D341Med (cell line): ENCODE measurements around the gene ANKS6.

ENCODE experiments used
- DNase-seq: peaks from one replicate; pipeline ENCODE4 v3.0.0; 2012; ENCODE audit warnings: low spot score

Gene ANKS6

GRCh38 chr9:98791608-98792490 lies 4.5 kb downstream of the ANKS6 start:
- no peak for DNase-seq

- DNase-seq = peak; percentile 76
Observed at GRCh38 chr9:98790842-98791607, 5.3 kb downstream of the ANKS6 start.

DNA sequence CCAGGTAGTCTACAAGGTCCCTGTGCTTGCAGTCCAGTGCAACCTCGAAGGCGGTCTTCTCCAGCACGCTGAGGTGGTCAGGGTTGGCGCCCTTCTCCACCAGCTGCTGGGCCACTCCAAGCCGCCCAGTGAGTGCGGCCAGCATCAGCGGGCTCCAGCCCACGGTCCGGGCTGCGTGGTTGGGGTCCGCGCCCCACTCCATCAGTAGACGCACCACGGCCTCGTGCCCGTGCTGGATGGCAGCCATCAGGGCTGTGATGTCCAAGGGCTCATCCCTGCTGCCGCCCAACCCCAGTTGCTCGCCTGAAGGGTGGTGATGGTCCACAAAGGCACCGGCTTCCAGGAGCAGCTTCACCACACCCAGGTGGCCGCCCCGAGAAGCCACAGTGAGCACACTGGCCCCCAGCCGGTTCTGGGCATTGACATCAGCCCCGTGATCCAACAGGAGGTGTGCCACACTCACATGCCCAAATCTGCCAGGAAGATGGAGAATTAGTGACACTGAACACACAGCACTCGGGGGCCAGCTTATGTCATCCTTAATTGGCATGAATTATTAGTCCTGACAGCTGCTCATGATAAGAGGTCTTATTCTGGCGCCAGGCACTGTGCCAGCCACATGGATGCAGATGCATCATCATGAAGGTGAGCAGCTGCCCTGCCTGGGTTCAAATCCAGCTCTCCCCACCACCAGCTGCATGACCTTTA lies 6.1 kb downstream of the ANKS6 start:
- no peak for DNase-seq

GRCh38 chr9:98789483-98790133 lies 6.7 kb downstream of the ANKS6 start:
- DNase-seq = no peak

GRCh38 chr9:98787766-98788335 lies 8.5 kb downstream of the ANKS6 start:
- no peak for DNase-seq

- no peak for DNase-seq
Observed at GRCh38 chr9:98786750-98787510, 9.4 kb downstream of the ANKS6 start.

DNA sequence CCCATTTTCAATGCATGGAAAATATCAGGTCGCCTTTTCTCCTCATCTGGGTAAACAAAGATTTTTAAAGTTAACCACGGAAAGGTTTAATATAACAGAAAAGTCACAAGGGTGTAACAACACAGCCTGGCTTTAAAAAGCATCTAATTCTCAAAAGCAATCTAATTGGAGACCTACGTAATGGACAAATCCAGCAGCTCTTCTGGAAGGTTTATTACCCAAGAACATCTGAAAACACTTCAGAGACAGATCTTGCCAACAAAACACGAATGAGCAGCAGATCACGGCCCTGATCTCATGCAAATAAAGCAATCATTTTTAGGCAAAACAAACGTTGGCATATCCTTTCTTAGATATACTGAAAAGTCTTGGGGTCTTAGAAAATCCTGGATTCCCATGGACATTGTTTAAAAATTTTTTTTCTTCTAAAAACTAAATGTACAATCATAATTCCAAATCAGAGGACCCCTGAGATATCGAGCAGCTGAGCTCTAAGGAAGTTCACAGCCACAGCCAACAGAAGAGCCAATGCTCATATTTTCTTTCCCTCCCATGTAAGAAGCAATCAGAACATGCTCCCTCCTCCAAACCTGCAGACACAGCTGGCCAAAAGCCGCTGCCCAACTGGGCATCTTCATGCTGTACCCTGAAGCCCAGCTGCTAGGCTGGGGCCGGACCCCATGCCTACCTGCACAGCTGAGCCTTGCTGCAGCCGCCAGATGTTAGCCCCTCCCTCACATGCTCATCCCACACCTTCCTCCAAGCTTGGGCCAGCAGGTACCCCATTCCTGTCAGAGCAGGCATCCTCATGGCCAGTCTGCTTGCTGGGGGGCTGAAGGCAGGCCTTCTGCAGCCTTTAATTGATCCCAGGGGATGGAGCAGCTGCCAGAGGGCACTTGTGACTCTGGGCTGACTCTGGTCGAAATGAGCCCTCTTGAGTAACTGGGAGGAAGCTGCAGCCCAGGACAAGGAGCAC lies 11.2 kb downstream of the ANKS6 start:
- DNase-seq = no peak

DNA sequence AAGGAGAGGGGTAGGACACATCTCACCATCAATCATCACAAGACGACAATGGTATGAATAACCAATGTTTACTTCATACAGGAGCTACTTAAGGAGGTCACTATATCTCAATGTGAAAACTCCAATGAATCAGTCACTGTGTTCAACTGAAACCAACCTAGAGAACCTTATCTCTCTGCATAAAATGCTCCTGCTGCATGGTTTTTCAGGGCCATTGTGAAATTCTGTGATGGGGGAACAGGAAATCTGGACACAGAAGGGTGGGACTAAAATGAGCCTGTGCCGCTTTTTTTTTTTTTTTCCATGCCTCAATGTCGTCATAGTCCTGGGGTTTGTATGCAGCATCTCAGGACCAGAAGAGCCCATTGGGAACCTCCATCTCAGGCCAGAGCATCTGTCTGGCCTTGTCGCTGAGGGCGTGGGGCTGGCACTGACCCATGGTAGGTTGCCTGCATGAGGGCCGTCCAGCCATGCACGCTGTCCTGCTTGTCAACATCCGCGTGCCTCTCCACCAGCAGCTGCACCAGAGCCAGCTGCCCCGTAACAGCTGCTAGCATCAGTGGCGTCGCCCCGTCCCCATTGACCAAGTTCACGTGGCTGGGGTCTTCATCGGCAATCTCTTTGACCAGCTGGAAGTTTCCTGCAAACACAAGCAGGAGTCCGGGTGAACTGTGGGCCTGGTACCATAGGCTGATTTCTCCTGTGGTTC lies 12.7 kb downstream of the ANKS6 start:
- DNase-seq = no peak

DNA sequence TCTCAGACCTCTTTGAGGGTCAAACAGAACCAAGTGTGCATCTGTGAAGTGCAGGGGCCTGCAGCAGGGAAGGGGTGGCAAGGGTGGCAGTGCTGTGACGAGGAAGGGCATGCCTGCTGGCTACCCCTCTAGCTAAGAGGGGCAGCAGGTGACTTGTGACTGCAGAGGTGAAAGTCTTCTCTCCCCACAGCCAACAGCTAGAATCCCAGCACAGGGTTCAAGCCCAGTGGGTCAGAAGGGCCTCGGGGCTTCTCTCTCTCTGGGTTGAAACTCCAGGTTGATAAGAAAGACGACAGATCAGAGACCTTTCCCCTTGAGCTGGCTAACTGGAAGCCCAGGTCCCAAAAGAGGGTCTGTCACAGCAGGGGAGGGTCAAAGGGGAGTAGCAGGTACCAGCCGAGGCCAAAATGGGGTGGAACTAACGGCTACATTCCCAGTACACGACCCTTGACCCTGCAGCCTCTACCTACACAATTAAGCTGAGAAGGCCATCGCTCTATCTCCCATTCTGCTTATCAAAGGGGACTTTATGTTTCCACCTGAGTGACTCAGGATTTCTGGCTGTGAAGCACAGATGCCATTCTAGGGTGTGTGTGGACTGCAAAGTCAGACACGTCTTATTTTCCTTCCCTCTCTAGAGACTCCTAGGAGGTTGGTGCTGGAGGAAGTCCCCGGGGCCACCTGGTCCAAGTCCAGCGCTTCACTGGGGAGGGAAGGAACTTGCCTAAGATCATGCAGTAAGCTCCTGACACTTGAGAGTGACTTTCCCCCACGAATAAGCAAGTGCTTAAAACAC lies 14.6 kb downstream of the ANKS6 start:
- no peak for DNase-seq

- DNase-seq = no peak
Observed at GRCh38 chr9:98780059-98780749, 16.2 kb downstream of the ANKS6 start.

DNA sequence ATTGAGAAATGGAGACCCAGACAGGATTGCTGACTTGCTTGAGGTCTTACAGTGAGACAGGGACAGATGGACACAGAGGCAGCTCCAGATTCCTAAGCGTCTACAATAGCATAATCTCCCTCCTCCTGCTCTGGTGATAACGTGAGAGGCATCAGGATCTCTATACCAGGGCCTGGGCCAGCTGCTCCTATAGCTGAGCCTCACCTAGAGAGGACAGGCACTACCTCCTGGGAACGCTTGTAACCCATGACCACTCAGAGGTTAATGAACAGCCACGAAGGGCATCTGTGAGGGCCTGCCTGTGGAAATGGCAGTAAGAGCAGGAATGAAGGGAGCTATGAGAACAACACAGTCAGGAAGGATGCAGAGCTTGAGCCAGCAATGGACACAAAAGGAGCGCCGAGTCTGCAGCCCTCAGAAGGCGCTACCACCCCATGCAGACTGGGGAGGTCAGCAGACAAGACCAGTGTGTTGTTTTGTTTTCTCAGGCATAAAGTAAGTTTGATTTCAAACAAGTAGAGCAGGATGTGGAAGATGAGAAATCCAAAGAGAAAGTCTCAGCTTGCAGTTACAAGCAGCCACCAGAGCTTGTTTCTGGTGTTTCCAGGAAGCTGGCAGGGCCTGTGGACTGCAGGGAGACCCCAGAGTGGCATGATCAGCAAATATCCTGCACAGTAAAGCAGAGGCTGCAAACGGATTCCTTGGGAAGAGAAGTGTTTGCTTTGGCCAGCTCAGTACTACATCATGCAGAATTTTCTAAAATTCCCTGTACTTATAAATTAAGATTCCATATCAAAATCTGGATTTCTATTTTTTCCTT lies 17.4 kb downstream of the ANKS6 start:
- DNase-seq = no peak

DNA sequence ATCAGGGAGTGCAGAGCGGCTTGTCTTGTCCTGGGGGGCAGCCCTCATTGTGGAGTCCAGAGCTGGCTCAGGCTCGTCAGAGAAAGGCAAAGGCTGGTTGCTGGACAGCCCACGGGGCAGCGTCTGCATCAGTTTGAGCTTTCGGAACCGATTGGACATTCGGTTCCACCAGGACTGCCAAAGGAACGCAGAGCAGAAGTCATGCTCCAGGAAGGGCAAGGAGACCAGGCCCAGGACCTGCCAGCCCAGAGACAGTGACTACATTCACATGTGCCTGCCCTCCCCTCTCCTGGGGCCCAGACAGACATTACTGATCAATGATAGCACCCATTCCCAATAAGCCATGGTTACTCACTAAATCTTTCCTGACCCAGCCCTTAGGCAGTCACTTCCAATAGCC lies 18.1 kb downstream of the ANKS6 start:
- no peak for DNase-seq

GRCh38 chr9:98777618-98778017 lies 18.7 kb downstream of the ANKS6 start:
- DNase-seq = no peak

DNA sequence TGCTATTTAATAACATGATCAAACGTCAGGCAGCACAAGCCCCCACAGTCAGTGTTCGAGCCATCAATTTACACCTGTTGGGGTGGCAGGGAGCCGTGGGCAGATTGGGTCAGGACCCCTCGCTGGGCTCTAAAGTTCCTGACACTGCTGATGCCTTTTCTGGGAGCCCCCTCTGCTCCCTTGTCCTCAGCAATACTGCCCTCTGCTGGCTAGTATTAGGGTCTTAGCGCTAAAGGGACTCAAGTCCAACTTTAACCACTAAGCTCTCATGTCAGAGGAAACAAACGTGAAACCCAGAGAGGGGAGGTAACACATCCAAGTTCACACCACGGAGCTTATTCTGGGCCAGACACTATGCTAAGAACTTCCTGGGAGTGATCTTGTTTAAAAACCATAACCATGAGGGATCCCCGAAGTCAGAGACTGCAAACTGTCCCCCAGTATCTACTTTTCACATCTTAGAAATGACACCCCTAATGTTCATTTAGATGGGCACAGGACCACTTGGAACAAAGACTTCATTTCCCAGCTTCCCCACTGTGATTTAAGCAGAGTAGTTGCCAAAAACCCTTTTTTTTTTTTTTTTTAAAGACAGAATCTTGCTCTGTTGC lies 20.4 kb downstream of the ANKS6 start:
- DNase-seq = peak; percentile 79

- peak; percentile 62 for DNase-seq
Observed at GRCh38 chr9:98774746-98775145, 21.6 kb downstream of the ANKS6 start.

DNA sequence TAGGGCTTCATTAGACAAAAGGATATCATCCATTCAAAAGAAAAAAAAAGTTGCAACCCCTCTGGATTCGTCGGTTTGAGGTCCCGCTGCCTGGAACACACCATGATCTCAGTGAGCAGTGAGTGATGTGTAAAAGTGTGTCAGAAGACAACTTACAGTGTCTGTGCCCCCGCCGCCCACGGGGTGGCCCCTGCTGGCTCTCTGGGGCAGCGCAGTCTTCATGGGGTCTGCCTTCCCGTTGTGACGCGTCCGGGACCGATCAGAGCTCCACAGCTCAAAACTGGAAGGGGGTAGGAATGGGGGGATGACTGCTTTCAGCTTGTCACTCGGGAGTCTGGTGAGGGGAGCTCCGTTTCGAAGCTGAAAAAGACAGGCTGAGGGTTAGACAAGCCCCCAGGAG lies 22.6 kb downstream of the ANKS6 start:
- no peak for DNase-seq
